Measurements from ENCODE around the gene CSNK1G3. TPM values are rescaled to one million over a fixed set of nuclear protein-coding genes. Genes with fewer than 3 reads are reported as not detected.

Gene CSNK1G3
- total RNA-seq, 4 donors from 2014 or later = 31.2 to 53.7 (median 53.1) TPM

DNA sequence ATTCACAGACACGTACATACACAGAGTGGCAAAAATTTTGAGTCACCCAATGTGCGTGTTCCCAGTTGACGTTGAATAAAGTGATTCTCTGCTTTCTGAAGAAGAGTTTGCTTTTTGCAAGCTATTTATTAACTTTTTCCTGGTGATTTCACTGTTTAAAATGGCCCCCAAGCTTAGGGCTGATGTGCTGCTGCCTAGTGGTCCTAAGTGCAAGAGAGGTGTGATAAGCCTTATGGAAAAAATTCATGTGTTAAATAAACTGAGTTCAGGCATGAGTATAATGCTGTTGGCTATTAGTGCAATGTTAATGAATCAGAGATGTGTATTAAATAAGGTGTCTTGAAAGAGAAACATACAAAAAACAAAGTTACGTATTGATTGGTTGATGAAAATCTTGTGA is 16.9 kb downstream of the CSNK1G3 start:
- Histone ChIP-seq H3K4me1 (peaks cover 20 to 39% (median 32%) of the 10 kb centered on the region in 4 donors), H3K36me3 (no peaks in the 10 kb centered on the region), H3K27me3 (no peaks in the 10 kb centered on the region), H3K27ac (replicated peaks in 1 of 4) (no peak overlapping the region), H3K4me3 (no peak overlapping the region), H3K9me3 (no peaks in the 10 kb centered on the region)
- intact Hi-C loops (cut with DNase I) = no loop called here
- no peak for DNase-seq (ENCODE audit: extremely low spot score)
- TF ChIP-seq POLR2A (IDR thresholded peaks at IDR 0.05; ENCODE audit: low read depth) (no peak), POLR2AphosphoS5 (IDR thresholded peaks at IDR 0.05) (no peak), EP300 (IDR thresholded peaks at IDR 0.05) (no peak)
- TF ChIP-seq, protein P1, sequence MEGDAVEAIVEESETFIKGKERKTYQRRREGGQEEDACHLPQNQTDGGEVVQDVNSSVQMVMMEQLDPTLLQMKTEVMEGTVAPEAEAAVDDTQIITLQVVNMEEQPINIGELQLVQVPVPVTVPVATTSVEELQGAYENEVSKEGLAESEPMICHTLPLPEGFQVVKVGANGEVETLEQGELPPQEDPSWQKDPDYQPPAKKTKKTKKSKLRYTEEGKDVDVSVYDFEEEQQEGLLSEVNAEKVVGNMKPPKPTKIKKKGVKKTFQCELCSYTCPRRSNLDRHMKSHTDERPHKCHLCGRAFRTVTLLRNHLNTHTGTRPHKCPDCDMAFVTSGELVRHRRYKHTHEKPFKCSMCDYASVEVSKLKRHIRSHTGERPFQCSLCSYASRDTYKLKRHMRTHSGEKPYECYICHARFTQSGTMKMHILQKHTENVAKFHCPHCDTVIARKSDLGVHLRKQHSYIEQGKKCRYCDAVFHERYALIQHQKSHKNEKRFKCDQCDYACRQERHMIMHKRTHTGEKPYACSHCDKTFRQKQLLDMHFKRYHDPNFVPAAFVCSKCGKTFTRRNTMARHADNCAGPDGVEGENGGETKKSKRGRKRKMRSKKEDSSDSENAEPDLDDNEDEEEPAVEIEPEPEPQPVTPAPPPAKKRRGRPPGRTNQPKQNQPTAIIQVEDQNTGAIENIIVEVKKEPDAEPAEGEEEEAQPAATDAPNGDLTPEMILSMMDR (IDR thresholded peaks at IDR 0.05) = no peak
- WGBS = 97% methylated on average over 4 of the region's 4 CpGs

DNA sequence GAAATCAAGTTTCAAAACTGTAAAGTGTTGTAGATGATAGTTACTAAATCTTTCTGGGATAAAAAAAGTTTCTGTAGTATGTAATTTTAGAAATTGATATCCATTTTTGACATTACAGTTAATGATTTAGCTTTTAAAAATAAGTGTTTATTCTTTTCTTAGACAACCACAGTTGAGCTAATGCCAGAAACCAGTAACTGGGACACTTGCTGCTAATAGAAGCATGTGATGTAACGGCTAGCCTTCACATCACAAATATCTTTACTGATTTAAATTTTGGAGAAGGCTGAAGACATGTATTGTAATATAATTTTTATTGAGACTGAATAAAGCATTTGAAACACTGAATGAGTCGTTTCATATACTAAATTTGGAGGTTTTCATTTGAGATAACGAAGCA is 18.8 kb downstream of the CSNK1G3 start:
- DNase-seq (ENCODE audit: extremely low spot score) = no peak
- Histone ChIP-seq H3K27ac (replicated peaks in 1 of 4) (no peak overlapping the region), H3K4me3 (no peak overlapping the region), H3K4me1 (peaks cover 9 to 25% (median 21%) of the 10 kb centered on the region in 4 donors), H3K36me3 (no peaks in the 10 kb centered on the region), H3K9me3 (no peaks in the 10 kb centered on the region), H3K27me3 (no peaks in the 10 kb centered on the region)
- TF ChIP-seq, protein P1 (IDR thresholded peaks at IDR 0.05) = no peak
- no peak for TF ChIP-seq POLR2AphosphoS5 (IDR thresholded peaks at IDR 0.05)
- TF ChIP-seq POLR2A (IDR thresholded peaks at IDR 0.05; ENCODE audit: low read depth) = no peak
- TF ChIP-seq EP300 (IDR thresholded peaks at IDR 0.05) = no peak
- intact Hi-C loops (cut with DNase I) = no loop called here
- 73% methylated on average over 3 of the region's 3 CpGs for WGBS

DNA sequence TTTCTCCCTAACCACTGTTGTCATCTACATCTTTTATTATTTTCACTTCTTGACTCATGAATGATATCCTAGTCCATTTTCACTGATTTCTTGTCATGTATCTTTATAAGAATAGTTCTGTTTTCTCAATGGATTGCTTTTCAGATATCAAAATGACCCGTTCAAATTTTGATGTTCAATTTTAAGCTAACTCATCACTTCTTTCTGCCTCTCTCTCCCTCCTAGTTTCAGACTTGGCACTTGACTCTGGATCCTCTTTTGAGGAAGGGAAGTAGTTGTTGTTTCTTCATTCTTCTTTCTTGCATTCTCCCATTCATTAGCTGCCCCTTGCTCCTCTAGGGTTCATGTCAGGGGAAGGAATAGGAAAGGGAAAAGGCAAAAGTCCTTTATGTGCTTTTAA is 23.7 kb downstream of the CSNK1G3 start:
- DNase-seq (ENCODE audit: extremely low spot score) = no peak
- 74% methylated on average over 1 of the region's 1 CpG for WGBS
- TF ChIP-seq POLR2AphosphoS5 (IDR thresholded peaks at IDR 0.05) (no peak), EP300 (IDR thresholded peaks at IDR 0.05) (no peak), POLR2A (IDR thresholded peaks at IDR 0.05; ENCODE audit: low read depth) (no peak)
- TF ChIP-seq, protein P1 (IDR thresholded peaks at IDR 0.05) = no peak
- intact Hi-C loops (cut with DNase I) = no loop called here
- H3K36me3 ChIP-seq = no peaks in the 10 kb centered on the region
- H3K27me3 ChIP-seq = no peaks in the 10 kb centered on the region
- no peak overlapping the region for H3K4me3 ChIP-seq
- no peak overlapping the region for H3K27ac ChIP-seq (replicated peaks in 1 of 4)
- peaks cover 4 to 21% (median 11%) of the 10 kb centered on the region in 4 donors for H3K4me1 ChIP-seq
- no peaks in the 10 kb centered on the region for H3K9me3 ChIP-seq

DNA sequence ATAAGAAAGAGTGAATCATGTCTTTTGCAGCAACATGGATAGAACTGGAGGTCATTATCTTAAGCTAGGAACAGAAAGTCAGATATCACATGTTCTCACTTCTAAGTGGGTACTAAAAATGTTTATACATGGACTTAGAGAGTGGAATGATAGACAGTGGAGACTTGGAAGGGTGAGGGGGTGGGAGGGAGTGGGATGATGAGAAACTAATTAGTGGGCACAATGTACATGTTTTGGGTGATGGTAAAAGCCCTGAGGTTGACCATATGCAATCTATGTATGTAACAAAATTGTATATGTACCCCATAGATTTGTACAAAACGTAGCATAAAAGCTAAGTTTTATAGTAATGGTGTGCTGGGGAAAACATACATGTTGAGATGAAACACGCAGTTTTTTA is 25.3 kb downstream of the CSNK1G3 start:
- intact Hi-C loops (cut with DNase I) = no loop called here
- no peak overlapping the region for H3K4me3 ChIP-seq
- 93% methylated on average over 2 of the region's 2 CpGs for WGBS
- DNase-seq (ENCODE audit: extremely low spot score) = no peak
- no peak for TF ChIP-seq POLR2A (IDR thresholded peaks at IDR 0.05; ENCODE audit: low read depth)
- TF ChIP-seq, protein P1 (IDR thresholded peaks at IDR 0.05) = no peak
- peaks cover 0 to 10% (median 3%) of the 10 kb centered on the region in 4 donors for H3K4me1 ChIP-seq
- no peaks in the 10 kb centered on the region for H3K9me3 ChIP-seq
- H3K27me3 ChIP-seq = no peaks in the 10 kb centered on the region
- H3K36me3 ChIP-seq = no peaks in the 10 kb centered on the region
- no peak overlapping the region for H3K27ac ChIP-seq (replicated peaks in 1 of 4)

DNA sequence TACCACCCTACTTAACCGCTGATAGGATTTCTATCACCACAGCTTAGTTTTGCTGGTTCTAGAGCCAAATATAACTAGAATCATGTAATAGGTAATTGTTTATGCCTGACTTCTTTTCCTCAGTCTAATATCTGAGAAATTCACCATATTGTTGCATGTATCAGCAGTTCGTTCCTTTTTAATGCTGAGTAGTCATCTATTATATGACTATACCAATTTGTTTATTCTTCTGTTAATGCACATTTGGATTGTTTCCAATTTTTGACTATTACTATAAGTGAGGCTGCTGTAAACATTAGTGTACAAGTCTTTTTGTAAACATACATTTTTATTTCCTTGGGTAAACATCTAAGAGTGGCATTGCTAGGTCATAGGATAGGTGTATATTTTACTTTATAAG is 25.9 kb downstream of the CSNK1G3 start:
- no peaks in the 10 kb centered on the region for H3K9me3 ChIP-seq
- H3K36me3 ChIP-seq = no peaks in the 10 kb centered on the region
- H3K4me1 ChIP-seq = peaks cover 0 to 10% (median 3%) of the 10 kb centered on the region in 4 donors
- no peak overlapping the region for H3K4me3 ChIP-seq
- TF ChIP-seq POLR2AphosphoS5 (IDR thresholded peaks at IDR 0.05) (no peak), EP300 (IDR thresholded peaks at IDR 0.05) (no peak), POLR2A (IDR thresholded peaks at IDR 0.05; ENCODE audit: low read depth) (no peak)
- TF ChIP-seq, protein P1 (IDR thresholded peaks at IDR 0.05) = no peak
- DNase-seq (ENCODE audit: extremely low spot score) = no peak
- 91% methylated on average over 2 of the region's 2 CpGs for WGBS
- intact Hi-C loops (cut with DNase I) = no loop called here
- no peak overlapping the region for H3K27ac ChIP-seq (replicated peaks in 1 of 4)
- no peaks in the 10 kb centered on the region for H3K27me3 ChIP-seq

All from esophagus muscularis mucosa (tissue), 4 donors.